Tibial nerve (tissue), 4 donors: ENCODE results near the gene RASSF5.

Experiments
- CTCF ChIP-seq, 5 experiments: fragments of 200-600 bp in 3 of 5; fragments of 450-650 bp in 2 of 5; sonication (generic) in 3 of 5; IDR thresholded peaks; one replicate each; pipeline ENCODE4 v1.5.1; 2016 to 2019; ENCODE audit warnings: antibody characterized with exemption in 5 of 5, mild to moderate bottlenecking in 3 of 5, moderate library complexity in 2 of 5
- EP300 ChIP-seq, 2 donors: sonication (generic); formaldehyde crosslinking; IDR thresholded peaks; one replicate each; pipeline ENCODE4 v1.6.1; 2017; ENCODE audit warnings: antibody characterized with exemption in 2 of 2, mild to moderate bottlenecking in 1 of 2
- POLR2A ChIP-seq, 2 donors: fragments of 450-650 bp; IDR thresholded peaks; one replicate each; pipeline ENCODE4 v1.6.1; 2017; ENCODE audit warnings: antibody characterized with exemption in 2 of 2, mild to moderate bottlenecking in 2 of 2, moderate library complexity in 2 of 2

DNA sequence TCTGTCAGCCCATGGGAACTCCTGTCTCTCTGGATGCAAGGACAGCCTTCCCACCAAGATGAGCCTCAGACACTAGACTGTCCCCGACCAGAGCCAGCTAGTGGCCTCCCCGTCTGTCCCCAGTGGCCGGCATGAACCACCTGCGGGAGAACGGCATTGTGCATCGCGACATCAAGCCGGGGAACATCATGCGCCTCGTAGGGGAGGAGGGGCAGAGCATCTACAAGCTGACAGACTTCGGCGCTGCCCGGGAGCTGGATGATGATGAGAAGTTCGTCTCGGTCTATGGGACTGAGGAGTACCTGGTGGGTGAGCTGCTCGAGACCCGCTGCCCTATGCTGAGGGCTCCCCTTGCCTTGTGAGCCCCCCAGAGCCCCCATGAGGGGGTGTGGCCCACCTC is 31.3 kb upstream of the RASSF5 start:
- no peak for TF ChIP-seq CTCF (IDR thresholded peaks at IDR 0.05)
- TF ChIP-seq POLR2A (IDR thresholded peaks at IDR 0.05) = no peak
- TF ChIP-seq EP300 (IDR thresholded peaks at IDR 0.05) = no peak
